GM19468 (cell line): Measurements from ENCODE around the gene VAMP4.
"Not testable (repeated sequence)": the region's sequence is repeated elsewhere in the genome, so short reads cannot be mapped to it uniquely, and the experiment has no call there.

Source experiments
- ATAC-seq: cut with Tn5 transposase; IDR thresholded peaks from one replicate; pipeline ENCODE4 v1.9.1; 2021; ENCODE audit warnings: mild to moderate bottlenecking, moderate library complexity, moderate number of reproducible peaks; ENCODE audit not compliant: unreplicated experiment; ENCODE audit errors: extremely low read depth

VAMP4 gene

GRCh38 chr1:171712341-171712740 lies 29.5 kb downstream of the VAMP4 start:
- no peak for ATAC-seq

DNA sequence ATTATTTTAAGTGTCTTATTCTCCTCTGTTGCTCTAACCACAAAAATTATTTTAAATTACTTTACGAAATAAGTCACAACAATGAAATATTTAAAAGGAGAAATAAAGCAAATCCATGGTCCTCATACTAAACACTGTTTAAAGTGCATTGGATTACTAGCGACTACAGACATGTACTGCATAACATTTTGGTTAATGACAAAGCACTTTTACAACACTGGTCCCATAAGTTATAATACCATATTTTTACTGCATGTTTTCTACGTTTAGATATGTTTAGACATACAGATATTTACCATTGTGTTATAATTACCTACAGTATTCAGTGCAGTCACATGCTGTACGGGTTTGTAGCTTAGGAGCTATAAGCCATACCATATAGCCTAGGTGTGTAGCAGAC lies 30.2 kb downstream of the VAMP4 start:
- ATAC-seq, result no peak

DNA sequence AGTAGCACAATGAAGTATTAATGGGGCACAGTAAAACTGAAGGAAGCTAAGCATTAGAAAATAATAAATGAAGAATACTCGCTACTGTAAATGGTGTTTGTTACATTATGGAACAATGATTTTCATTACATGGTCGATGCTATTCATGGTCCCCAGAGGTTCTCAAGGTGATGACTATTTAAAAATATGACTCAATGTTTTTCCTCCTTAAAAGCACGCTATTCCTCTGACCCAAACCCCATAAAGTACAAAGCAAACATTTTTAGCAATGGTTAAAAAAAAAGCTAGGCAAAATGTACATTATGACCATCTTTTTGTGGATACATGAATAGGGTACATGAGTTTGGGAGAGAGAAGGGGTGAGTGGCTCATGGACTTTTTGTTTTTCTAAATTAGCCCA lies 34.3 kb downstream of the VAMP4 start:
- no peak for ATAC-seq

DNA sequence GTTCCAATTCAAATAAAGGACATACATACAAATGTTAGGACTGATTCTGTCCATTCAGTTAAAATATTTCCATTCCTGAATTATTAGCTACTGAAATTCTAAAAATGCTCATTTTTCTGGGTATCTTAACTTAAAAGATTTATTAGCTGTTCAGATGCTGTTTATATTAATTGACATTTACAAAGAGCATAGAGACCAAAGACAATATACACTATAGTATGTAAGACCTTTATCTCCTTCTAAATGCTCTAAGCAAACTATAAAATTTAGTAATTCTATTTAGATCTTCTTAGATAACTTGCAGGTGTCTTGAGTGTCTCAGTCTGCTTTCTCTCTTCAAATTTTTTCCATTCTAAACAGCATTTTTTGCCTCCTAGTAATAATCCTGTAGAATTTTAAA lies 39.3 kb downstream of the VAMP4 start:
- ATAC-seq, result no peak

GRCh38 chr1:171699531-171699930 lies 42.3 kb downstream of the VAMP4 start:
- ATAC-seq, result no peak

DNA sequence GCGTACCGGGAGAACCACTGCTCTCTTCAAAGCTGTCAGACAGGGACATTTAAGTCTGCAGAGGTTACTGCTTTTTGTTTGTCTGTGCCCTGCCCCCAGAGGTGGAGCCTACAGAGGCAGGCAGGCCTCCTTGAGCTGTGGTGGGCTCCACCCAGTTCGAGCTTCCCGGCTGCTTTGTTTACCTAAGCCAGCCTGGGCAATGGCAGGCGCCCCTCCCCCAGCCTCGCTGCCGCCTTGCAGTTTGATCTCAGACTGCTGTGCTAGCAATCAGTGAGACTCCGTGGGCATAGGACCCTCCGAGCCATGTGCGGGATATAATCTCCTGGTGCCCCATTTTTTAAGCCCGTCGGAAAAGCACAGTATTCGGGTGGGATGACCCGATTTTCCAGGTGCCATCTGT lies 46.1 kb downstream of the VAMP4 start:
- ATAC-seq, result not testable (repeated sequence)

- ATAC-seq, result not testable (repeated sequence)
Observed at GRCh38 chr1:171693541-171693940, 48.3 kb downstream of the VAMP4 start.

DNA sequence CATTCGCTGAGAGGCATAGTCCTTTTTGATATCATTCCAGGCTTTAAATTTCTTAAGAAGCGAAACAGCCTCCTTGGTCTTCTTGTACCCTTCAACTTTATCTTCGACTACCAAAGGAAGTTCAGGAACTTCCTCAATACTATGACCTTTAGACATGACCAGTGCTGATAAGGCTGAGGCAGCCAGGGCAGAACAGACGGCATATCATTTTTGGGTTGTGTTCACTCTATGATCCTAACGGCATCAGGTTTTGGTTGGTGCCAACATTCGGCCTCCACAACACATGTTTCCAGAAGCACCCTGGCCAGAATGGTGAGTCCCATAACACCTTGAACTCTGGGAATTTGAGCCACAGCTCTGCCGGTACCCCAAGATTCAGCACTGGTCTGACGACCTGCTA lies 58.0 kb downstream of the VAMP4 start:
- ATAC-seq, result no peak

DNA sequence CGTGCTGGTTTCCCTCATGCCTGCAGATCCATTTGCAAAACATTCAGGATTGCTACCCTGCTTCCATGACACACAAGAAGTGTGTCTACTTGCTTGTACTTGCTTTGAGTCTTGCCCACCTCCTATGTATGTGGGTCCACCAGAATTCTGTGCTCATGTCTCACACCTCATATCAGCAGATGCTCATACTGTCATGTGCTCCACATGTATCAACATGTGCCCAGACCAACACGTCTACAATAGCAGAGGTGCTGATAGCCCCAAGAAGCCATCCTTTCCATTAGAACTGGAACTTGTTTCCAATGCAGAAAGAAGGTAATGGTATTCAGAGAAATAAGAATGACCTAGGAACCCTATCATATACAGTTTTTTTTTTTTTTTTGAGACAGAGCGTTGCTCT lies 61.5 kb downstream of the VAMP4 start:
- no peak for ATAC-seq

DNA sequence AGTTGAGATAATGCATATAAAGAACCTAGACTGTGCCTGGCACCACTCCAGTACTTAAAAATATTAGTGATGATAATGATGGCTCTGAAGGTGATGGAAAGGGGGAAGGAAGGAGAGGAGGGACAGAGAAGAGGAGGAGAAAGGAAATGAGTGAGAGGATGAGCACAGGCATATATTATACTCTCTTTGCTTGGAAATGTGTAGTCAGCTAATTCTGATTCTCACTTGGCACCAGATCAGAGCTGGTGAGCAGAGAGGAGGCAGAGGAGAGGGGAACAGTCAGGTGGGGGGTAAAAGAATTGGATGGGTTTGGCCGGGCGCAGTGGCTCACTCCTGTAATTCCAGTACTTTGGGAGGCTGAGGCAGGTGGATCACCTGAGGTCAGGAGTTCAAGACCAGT lies 65.0 kb downstream of the VAMP4 start:
- no peak for ATAC-seq

DNA sequence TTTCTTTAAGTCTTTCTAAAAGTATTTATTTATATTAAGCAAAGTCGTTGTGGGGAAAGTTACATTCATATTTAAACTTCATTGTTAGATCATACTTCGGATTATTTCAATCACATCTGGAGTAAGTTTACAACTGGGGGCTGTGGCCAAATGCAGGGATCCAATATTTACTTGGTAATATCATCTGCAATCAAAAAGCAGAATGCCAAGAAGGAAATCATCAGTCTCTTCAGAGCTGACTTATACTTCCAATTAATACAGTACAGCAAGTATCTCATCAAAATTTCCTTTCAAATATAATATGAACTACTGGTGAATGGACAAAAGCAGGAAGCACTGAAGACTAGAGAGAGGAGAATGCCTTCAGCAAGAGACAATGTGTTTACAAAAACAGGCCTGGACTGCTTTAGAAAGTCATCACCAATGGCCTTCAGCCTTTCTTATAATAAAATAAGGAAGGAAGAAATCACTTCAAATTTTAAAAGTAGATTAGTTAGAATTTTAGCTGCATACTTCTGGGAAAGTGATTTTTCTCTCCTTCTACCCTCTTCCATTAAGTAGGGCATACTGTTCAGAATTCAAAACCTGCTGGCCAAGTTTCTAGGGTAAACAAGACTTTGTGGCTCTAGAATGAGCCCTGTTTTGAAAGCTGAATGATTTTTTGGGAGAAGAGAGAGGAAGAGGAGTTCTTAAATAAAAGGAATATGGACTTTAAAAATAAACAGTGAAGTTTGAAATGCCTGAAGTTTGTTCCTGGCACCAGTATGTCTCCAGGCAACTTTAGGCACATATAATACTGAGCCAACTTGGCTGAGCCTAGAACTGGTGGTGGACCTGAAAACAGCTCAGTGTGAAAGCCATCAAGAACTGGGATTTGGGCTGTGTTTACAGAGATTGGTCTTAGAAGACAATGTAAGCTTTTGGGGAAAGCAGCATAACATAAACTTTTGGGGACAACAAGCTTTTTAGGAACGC lies 67.1 kb downstream of the VAMP4 start:
- ATAC-seq, result no peak

- ATAC-seq, result no peak
Observed at GRCh38 chr1:171670739-171671138, 71.1 kb downstream of the VAMP4 start.

DNA sequence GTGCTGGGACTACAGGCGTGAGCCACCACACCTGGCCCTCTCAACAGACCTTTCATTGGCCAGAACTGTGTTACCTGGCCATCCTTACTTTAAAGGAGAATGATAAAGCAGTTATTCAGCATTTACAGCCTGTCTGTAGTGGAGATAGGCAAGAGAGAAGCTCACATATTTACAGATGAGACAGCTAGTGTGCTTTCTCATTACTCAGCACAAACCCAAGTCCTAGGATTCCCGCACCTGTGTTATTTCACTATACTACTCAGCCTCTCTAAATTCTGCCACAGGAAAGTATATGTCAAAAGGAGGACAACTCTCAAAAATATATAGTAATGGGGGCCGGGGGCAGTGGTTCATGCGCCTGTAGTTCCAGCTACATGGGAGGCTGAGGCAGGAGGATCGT lies 73.5 kb downstream of the VAMP4 start:
- ATAC-seq, result no peak

GRCh38 chr1:171666114-171666769 lies 75.6 kb downstream of the VAMP4 start:
- ATAC-seq, result no peak

DNA sequence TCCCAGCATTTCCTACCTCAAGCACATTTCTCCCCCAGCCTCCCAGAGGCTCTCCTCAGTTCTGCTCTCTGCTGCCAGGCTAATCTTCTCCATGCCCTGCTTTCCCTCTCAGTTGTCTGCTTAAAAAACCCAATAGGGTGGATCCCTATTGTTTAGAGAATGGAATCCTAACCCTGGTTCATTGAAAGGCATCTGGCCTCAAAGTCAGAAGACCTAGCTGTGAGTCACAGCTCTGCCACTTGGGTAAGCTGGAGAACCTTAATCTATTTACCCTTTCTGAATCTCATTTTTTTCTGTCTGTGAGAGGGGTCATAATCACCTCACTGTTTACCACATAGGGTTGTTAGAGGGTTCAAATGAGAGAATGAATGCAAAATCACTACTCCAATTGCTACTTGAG lies 76.9 kb downstream of the VAMP4 start:
- ATAC-seq, result no peak

GRCh38 chr1:171663854-171664575 lies 77.8 kb downstream of the VAMP4 start:
- ATAC-seq, result no peak

- no peak for ATAC-seq
Observed at GRCh38 chr1:171663036-171663853, 78.6 kb downstream of the VAMP4 start.

DNA sequence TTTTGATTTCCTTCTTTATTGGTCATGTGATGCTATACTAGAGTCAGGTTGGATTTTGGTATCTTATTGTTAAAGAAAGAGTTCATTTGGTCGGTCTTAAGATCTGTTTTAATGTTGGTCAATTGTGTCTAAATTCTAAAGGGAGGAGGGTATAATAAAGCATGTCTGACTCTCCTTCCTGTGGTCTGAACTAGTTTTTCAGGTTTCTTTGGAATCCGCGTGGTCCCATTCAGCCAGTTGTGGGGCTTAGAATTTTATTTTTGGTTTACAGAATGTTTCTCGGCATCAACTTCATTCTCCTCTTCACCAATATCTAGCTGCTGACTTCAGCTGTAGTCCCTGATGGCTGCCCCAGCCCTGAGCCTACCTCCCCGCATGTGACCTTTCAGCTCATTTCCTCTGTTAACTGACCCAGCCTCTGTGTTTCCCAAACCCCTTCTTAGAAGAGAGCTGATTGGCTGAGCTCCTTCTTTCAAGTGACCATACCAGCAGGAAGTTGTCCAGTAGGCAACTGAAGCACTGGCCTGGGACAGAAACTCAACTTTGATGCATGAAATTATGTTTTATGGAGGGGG lies 80.7 kb downstream of the VAMP4 start:
- ATAC-seq, result no peak

DNA sequence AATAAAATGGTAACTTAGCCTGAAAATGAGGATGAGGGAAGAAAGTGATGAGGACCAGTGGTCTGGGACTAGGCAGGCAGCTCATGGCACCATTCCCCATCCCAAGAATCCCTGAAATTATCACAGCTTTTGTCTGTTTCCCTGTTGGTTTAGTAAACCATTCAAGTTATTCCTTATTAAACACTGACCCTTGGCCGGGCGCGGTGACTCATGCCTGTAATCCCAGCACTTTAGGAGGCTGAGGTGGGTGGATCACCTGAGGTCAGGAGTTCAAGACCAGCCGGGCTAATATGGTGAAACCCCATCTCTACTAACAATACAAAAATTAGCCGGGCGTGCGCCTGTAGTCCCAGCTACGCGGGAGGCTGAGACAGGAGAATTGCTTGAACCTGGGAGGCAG lies 85.7 kb downstream of the VAMP4 start:
- not testable (repeated sequence) for ATAC-seq

GRCh38 chr1:171655746-171656116 lies 86.1 kb downstream of the VAMP4 start:
- no peak for ATAC-seq
